Activated CD4-positive, alpha-beta T cell treated with anti-CD3 and anti-CD28 coated beads, Interleukin-2, amount 50 U/mL, for 1 hour (primary cell): ENCODE data around the gene SQOR.

Experiments
- DNase-seq: peaks from one replicate; pipeline ENCODE4 v3.0.0-alpha.2; 2020

SQOR gene

GRCh38 chr15:45664451-45664850 lies 29.6 kb downstream of the SQOR start:
- DNase-seq = no peak

DNA sequence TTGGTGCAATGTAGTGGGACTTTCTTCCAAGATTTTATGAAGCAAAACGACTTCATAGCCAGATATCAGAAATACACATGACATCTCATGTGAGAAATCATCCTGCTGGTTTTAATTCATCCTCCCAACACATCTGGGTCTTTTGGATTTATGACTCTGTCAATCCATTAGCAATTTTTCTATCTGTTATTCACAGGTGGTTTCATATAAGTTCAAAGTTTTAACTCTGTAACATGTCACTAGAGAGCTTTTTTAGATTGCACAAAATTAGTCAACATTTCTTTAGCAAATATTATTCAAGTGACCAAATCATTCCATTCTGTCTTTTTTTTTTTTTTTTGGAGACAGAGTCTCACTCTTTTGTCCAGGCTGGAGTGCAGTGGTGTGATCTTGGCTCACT lies 30.4 kb downstream of the SQOR start:
- DNase-seq = no peak

GRCh38 chr15:45666119-45666875 lies 31.5 kb downstream of the SQOR start:
- DNase-seq = no peak

DNA sequence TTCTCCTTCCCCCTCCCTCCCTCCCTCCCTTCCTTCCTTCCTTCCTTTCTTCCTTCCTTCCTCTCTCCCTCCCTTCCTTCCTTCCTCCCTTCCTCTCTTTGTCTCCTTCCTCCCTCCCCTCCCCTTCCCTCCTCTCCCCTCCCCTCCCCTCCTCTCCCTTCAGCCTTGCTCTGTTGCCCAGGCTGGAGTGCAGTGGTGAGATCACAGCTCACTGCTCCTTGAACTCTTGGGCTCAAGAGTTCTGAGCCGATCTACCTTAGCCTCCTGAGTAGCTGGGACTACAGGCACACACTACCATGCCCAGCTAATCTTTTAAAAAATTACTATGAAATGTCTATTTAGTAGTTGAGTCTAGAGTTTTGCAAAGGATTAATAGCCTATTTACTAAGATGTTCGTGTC lies 32.2 kb downstream of the SQOR start:
- DNase-seq = no peak

GRCh38 chr15:45668386-45668785 lies 33.6 kb downstream of the SQOR start:
- DNase-seq = no peak

GRCh38 chr15:45669422-45669821 lies 34.6 kb downstream of the SQOR start:
- no peak for DNase-seq

GRCh38 chr15:45670091-45670490 lies 35.3 kb downstream of the SQOR start:
- DNase-seq = no peak

DNA sequence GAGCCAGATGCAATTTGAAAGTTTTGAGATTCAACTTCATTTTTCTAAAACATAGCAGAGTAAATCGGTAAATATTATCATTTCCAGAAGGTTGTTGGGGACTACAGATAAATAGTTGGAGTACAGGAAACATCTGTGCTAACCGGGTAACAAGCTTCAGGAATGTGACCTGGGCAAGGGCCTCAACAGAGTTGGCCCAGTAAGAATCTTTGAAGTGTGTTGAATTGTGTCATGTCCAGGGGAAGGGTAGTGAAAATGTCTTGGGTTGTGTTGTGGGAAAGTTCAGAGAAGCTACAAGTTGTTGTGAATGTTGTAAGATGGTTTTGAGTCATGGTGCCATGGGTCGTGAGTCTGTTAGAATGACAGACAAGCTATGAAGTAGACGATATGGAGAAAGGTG lies 35.7 kb downstream of the SQOR start:
- no peak for DNase-seq

DNA sequence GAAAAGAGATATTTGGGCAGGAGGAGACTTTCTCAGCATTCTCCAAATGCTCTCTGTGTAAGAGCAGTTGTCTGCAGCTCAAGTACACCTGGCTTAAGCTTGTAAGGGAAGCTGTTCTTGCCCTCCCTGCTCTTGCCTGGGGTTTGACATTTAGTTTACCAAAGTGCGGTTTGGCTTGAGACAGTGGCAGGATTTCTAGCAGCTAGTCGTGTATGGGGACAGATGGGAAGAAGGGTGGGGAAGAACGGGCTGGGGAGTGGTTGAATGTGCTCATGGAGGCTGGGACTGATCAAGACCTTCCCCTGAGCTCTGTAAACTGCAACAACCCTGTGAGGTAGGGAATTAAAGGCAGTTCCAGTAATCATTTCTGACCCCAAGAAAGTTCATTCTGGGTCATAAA lies 39.8 kb downstream of the SQOR start:
- DNase-seq = no peak

DNA sequence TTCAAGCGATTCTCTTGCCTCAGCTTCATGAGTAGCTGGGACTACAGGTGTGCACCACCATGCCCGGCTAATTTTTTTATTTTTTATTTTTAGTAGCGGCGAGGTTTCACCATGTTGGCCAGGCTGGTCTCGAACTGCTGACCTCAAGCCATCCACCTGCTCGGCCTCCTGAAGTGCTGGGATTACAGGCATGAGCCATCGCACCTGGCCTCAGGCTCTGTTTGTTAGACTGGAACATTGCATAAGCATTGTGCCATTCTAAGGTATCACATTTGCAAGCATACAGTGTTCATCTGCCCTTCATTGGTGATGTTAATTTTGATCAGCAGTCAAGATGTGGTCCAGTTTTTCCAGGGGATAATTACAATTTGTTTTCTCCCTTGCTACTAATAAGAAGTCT lies 43.0 kb downstream of the SQOR start:
- no peak for DNase-seq

GRCh38 chr15:45678459-45679178 lies 43.8 kb downstream of the SQOR start:
- DNase-seq = no peak

DNA sequence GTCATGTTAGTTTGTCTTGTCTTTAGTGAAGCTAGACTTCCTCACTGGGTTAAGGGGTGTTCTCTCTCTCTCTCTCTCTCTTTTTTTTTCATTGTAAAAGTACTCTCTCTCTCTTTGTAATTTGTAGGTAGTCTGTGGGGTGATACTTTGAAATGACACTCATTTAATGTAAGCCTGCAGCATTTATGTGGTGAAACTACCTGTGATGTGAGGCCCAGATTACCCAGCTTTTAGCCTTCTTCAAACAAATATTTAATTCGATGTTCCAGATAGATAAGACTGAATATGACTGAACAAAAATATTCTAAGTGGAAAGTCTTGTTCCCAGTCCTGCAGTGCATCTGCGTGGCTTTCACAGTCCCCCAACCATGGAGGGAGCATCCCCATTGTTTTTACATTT lies 49.7 kb downstream of the SQOR start:
- no peak for DNase-seq

GRCh38 chr15:45689616-45690015 lies 54.8 kb downstream of the SQOR start:
- DNase-seq = no peak

DNA sequence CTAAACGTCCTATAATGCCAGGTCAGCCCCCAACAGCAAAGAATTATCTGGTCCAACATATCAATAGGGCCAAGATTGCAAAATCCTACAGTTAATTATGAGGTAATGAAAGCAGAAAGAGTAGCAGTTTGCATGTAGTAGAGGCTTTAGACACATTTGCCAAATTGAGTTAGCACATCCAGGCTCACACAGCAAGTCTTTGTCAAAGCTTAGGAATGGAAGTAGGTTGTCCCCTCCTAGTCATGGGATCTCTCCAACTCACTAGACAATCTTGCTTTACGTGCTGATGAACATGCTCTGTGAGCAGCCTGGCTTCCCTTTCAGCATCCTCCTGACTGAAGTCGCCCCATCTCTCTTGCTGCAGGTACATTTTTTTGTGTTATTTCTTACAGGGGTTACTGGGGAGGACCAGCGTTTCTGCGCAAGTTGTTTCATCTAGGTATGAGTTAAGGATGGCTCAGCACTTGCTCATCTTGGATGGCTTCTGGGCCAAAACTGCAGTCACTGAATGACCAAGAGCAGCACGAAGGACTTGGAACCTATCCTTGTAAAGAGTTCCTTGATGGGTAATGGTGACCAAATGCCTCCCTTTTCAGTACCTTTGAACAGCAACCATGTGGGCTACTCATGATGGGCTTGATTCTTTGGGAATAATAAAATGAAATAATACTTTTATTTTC lies 55.9 kb downstream of the SQOR start:
- DNase-seq = no peak

- DNase-seq = no peak
These were observed 66.3 kb downstream of the SQOR start for GRCh38 chr15:45701108-45701507.

DNA sequence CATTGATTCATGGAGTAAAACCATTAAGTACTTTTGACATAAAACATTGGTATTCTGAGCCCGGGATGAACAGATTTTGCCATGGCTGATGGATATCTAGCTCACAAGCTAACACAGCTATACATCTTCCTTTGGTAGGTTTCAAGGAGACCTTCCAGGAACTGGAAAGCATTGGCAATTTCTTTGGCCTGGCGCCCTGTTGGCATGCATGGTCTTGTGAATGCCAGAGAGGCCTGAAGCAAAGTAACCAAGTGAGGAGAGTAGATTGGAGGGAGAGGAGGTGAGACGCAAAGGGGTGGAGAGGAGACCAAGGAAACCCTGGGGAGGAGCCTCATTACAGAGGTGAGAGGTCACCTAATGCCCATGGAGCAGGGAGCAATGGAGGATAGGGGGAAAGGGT lies 67.2 kb downstream of the SQOR start:
- no peak for DNase-seq

DNA sequence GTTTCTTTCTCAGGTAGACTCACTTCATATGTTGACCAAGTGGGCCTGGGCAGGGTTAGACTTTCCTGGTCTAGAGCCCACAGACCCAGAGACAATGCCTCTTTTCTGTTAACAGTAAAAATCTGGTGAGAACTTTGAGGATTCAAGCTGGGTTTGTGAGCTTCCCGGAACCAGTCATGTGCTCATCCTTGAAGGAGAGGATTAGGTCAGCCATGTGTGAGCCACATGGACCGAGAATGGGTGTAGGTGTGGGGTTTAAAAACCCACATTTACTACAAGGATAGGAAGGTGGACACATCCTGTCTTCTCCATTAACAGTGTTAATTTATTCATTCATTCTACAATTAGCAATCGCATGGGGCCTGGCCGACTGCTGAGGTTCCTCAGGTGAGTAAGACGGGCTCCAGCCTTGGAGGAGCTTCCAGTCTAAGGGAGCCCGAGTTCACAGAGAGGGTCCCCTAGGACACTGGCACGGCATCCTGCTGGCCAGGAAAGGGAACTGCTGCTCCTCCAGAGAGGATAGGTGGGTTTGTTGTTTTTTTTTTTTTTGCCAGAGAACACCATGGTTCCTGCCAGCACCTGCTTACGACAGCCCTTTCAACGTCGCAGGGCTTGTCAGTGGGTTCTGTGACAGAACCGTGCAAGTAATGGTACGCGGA lies 69.0 kb downstream of the SQOR start:
- no peak for DNase-seq

- DNase-seq = peak; percentile 8
These were observed 69.8 kb downstream of the SQOR start for GRCh38 chr15:45704329-45705249.

DNA sequence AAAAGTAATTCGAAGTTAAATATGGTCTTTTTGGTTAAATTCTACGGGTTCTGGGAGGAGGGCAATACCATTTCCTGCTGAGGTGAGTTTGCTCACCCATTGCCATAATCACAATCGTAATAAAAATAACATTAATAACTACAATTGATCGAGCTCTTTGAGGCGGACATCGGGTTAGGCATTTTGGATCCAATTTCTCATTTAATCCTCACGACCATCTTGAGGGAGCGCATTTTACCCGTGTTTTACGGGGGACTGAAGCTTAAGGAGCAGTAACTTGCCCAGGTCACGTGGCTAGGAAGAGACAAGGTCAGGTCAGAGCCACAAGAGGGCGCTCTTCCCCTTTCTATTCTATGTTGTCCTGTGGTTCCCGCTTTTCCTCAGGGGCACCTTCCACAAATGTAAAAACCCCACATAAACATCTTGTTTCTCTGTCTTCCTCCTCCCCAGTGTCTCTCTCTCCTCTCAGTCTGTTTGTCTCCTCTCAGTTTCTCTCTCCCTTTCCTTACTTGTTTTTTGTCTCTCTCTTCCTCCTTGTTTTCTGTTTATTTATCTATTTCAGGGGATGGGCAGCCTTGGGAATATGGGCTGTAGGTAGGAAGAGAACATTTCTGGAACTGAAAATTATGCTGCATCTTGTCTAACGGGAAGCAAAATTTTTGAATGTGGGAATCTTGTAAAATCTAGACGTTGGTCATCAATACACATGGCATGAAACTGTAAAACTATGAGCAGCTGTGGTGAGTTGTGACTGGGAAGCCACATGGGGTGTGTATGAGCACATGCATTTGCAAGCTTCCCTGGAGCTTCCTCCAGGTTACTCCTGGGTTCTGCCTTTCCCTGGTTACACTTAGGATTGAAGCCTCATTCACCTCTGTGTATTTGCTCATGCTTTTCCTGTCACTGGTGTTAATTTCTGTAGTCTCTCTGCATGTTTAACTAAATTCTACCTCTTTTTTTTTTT lies 71.0 kb downstream of the SQOR start:
- peak; percentile 61 for DNase-seq

GRCh38 chr15:45710657-45711056 lies 75.8 kb downstream of the SQOR start:
- no peak for DNase-seq
